Measurements from ENCODE around the gene AUH. TPM values are rescaled to one million over a fixed set of nuclear protein-coding genes. Genes with fewer than 3 reads are reported as not detected.

AUH gene
- total RNA-seq, 4 donors from 2014 or later, result 10.6 to 25.4 (median 16.7) TPM

GRCh38 chr9:91364702-91365101 lies 3.0 kb upstream of the AUH start:
- H3K4me1 ChIP-seq, result peaks cover 14 to 18% (median 15%) of the 10 kb centered on the region in 3 donors
- intact Hi-C loops (cut with DNase I), result no loop called here

GRCh38 chr9:91364005-91364404 lies 2.3 kb upstream of the AUH start:
- Histone ChIP-seq H3K27ac (no peak overlapping the region), H3K4me1 (peaks cover 15 to 25% (median 19%) of the 10 kb centered on the region in 3 donors), H3K9me3 (no peaks in the 10 kb centered on the region), H3K4me3 (no peak overlapping the region), H3K36me3 (no peaks in the 10 kb centered on the region), H3K27me3 (no peaks in the 10 kb centered on the region)
- no peak for DNase-seq
- intact Hi-C loops (cut with DNase I), result no loop called here
- TF ChIP-seq POLR2A (IDR thresholded peaks at IDR 0.05), result no peak
- TF ChIP-seq CTCF (IDR thresholded peaks at IDR 0.05), result no peak
- WGBS, 2 donors, result 87 to 93% methylated on average over 5 of the region's 7 CpGs

More at GRCh38 chr9:91364702-91365101, 3.0 kb upstream of the AUH start:
- H3K9me3 ChIP-seq, result no peaks in the 10 kb centered on the region
- no peaks in the 10 kb centered on the region for H3K27me3 ChIP-seq
- no peak overlapping the region for H3K27ac ChIP-seq
- 85 to 95% methylated on average over 2 of the region's 3 CpGs for WGBS, 2 donors
- no peaks in the 10 kb centered on the region for H3K36me3 ChIP-seq
- no peak for TF ChIP-seq CTCF (IDR thresholded peaks at IDR 0.05)
- TF ChIP-seq POLR2A (IDR thresholded peaks at IDR 0.05), result no peak
- H3K4me3 ChIP-seq, result no peak overlapping the region
- no peak for DNase-seq

- intact Hi-C loops (cut with DNase I), result no loop called here
- H3K27ac ChIP-seq, result peak overlapping the region; percentile 90 to 93 (median 92)
- H3K36me3 ChIP-seq, result peaks cover 0 to 7% (median 0%) of the 10 kb centered on the region in 3 donors
- no peaks in the 10 kb centered on the region for H3K27me3 ChIP-seq
- DNase-seq, result no peak
- peaks cover 15 to 41% (median 19%) of the 10 kb centered on the region in 3 donors for H3K4me1 ChIP-seq
- H3K9me3 ChIP-seq, result no peaks in the 10 kb centered on the region
- H3K4me3 ChIP-seq, result peak overlapping the region; percentile 81 to 99 (median 88)
- 55 to 57% methylated on average over 10 to 13 of the region's 15 CpGs for WGBS, 2 donors
- no peak for TF ChIP-seq POLR2A (IDR thresholded peaks at IDR 0.05)
- TF ChIP-seq CTCF (IDR thresholded peaks at IDR 0.05), result no peak
Observed at GRCh38 chr9:91362051-91362611, 413 bp upstream of the AUH start.

GRCh38 chr9:91360551-91361290 lies 997 bp downstream of the AUH start:
- Histone ChIP-seq H3K4me3 (peak overlapping the region; percentile 81 to 99 (median 88)), H3K27ac (peak overlapping the region; percentile 90 to 93 (median 92)), H3K9me3 (no peaks in the 10 kb centered on the region), H3K27me3 (no peaks in the 10 kb centered on the region), H3K4me1 (peaks cover 15 to 41% (median 19%) of the 10 kb centered on the region in 3 donors), H3K36me3 (peaks cover 0 to 21% (median 0%) of the 10 kb centered on the region in 3 donors)
- 15 to 21% methylated on average over 10 of the region's 10 CpGs for WGBS, 2 donors
- TF ChIP-seq POLR2A (IDR thresholded peaks at IDR 0.05) (no peak), CTCF (IDR thresholded peaks at IDR 0.05) (no peak)
- intact Hi-C loops (cut with DNase I), result no loop called here
- no peak for DNase-seq

All from esophagus squamous epithelium (tissue), 5 donors.